ENCODE data around the gene C17orf113. TPM values are rescaled to one million over a fixed set of nuclear protein-coding genes. Genes with fewer than 3 reads are reported as not detected.
"Not testable (repeated sequence)": the region's sequence is repeated elsewhere in the genome, so short reads cannot be mapped to it uniquely, and the experiment has no call there.

The C17orf113 gene
- total RNA-seq, 2 experiments from 2014 or later, result 0.23 to 0.40 TPM

DNA sequence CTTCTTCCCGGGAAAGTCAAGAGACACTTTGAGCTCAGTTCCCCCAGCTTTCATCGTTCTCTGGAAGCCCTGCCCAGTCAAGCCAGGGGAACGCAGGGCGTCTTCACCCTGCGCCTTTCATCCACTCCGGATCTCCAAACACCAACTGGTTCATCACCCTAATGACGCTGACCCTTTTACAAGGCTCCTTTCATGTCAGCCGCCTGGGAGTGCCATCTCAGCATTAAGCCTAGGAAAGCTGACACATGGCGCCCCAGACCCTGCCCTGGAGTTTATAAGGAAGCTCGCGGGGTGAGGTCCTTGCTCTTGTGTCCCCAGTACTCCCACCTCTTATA, 32.6 kb downstream of the C17orf113 start:
- peaks cover 1% of the 10 kb centered on the region for H3K9me3 Mint-ChIP-seq
- peaks cover 47% of the 10 kb centered on the region for H3K4me1 Mint-ChIP-seq
- peak overlapping the region; percentile 91 for H3K27ac Mint-ChIP-seq
- peak; percentile 37 for DNase-seq
- H3K36me3 Mint-ChIP-seq, result peaks cover 28% of the 10 kb centered on the region
- H3K4me3 Mint-ChIP-seq, result peak overlapping the region; percentile 98
- no peaks in the 10 kb centered on the region for H3K27me3 Mint-ChIP-seq

DNA sequence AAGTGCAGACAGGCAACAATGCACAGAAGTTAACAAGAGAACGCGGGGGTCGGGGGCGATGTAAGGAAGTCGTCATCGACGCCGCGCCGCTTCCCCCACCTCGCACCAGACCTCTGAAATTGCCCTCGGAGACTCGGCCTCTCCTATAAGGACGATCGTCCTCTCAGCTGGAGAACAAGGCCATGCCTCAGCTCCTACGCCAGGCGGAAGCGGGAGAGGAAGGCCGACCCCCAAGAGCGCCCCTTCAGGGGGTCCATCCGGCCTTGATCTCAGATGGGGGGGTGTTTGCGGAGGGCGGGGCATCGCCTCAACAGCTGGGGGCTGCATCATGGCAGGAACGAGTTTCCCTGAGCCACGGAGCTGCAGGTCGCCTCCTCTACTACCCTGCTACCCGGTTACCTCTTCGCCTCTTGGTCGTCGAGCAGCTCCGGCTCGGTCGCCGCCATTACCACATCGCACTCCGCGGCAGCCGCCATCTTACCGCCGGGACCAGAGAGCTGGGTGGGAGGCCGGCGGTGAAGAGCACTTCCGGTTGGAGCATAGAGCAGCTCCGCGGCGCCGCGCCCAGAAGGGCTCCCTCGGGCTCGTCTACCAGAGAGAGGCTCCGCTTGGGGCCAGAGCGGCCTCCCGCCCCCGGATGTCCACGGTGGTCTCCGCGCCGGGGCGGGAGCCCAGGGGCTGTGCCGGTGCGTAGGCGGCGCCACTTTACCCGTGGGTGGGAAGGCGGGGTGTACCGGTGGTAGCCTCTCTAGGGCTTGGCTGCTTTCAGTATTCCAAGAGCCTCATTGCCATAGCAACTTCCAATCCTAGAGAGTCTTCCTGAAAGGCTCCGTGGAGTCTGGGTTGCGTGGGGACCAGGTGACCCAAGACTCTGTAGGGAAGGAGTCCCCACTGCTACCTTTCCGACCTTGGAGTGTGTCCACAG, 33.2 kb downstream of the C17orf113 start, which contains the start of gene DNAJC7:
Gene DNAJC7, minus strand, starts transcription at position 499 of the 925 bp plus-strand sequence. Its CDS starts 23 bp downstream, at position 476.
- Mint-ChIP-seq H3K9me3 (peaks cover 1% of the 10 kb centered on the region), H3K4me1 (peaks cover 52% of the 10 kb centered on the region), H3K27ac (peak within 1 kb of the TSS; percentile 91), H3K36me3 (peaks cover 27% of the 10 kb centered on the region), H3K4me3 (peak within 1 kb of the TSS; percentile 98), H3K27me3 (no peaks in the 10 kb centered on the region)
- DNase-seq, result peak; percentile 93

DNA sequence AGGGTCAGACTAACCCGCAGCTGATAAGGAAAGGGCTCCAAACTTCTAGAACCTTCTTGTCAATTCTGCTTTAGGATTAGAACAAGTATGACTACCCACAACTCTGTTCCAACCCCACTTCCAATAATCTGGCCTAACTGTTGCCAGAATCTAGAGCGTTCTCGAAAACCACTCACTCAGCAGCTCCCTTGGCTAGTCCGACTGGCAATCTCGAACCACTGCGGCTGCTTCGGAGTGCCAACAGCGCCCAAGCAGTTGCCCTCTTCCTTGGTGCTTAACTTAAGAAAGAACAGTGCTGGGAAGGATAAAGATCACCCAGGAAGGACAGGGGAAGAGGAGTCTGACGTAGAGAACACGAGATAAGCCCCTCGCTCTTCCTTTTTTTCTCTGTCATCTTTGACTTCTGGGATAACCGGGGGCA, 34.0 kb downstream of the C17orf113 start:
- no peak for DNase-seq
- Mint-ChIP-seq H3K4me1 (peaks cover 57% of the 10 kb centered on the region), H3K4me3 (peak overlapping the region; percentile 98), H3K27ac (peak overlapping the region; percentile 91), H3K9me3 (peaks cover 1% of the 10 kb centered on the region), H3K36me3 (peaks cover 29% of the 10 kb centered on the region), H3K27me3 (no peaks in the 10 kb centered on the region)

DNA sequence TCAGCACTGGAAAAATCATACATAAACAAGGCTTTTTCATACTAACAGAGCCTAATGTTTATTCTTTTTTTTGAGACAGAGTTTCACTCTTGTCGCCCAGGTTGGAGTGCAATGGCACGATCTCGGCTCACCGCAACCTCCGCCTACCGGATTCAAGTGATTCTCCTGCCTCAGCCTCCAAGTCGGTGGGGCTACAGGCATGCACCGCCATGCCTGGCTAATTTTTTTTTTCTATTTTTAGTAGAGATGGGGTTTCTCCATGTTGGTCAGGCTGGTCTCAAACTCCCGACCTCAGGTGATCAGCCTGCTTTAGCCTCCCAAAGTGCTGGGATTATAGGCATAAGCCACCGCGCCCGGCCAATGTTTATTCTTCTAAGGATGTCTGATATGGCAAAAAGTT, 36.7 kb downstream of the C17orf113 start:
- Mint-ChIP-seq H3K4me1 (peaks cover 62% of the 10 kb centered on the region), H3K36me3 (peaks cover 34% of the 10 kb centered on the region), H3K4me3 (peak overlapping the region; percentile 0)
- H3K27ac Mint-ChIP-seq, H3K27me3 Mint-ChIP-seq, DNase-seq, H3K9me3 Mint-ChIP-seq: not testable (repeated sequence)

DNA sequence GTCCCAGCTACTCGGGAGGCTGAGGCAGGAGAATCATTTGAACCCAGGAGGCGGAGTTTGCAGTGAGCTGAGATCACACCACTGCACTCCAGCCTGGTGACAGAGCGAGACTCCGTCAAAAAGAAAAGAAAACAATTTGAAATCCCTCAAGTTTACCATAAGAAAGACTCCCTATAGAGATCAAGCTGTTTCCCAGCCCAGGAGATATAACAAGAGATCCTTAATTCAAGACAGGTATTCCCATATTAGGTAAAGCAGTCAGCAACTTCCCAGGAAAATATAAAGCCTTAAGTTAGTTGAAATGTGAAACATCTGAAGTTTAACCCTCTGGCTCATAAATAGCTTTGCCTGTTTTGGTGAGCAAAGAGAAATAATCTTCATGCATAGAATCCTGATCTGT, 38.0 kb downstream of the C17orf113 start:
- not testable (repeated sequence) for H3K4me3 Mint-ChIP-seq, H3K27me3 Mint-ChIP-seq, H3K9me3 Mint-ChIP-seq, H3K27ac Mint-ChIP-seq, DNase-seq
- Mint-ChIP-seq H3K36me3 (peaks cover 34% of the 10 kb centered on the region), H3K4me1 (peaks cover 53% of the 10 kb centered on the region)

DNA sequence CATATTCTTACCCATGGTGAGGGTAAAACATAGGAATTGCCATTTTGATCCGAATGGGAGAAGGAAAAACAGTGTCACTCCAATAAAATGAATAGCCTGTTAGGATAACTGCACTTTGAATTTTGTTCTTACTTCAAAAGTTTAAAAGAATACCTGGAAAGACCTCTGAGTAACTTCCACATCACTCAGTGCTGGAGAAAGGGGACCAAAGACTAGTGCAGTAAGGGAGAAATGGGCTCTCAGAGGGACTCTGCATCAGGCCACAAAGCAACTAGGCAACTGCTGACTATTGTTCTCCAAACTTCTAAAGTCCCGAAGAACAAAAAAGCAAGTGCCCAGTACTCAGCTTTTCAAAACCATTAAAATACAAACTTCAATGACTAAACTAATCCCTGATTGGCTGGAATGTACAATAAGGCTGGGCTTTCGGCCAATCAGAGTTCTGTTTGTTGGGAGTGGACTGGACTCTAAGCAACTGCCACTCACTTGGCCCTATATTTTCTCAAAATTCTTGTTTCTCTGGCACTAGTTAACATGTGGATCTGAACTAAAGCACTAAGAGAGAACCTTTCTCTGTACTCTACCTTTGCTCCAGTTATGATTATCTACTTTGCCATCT, 39.4 kb downstream of the C17orf113 start:
- Mint-ChIP-seq H3K36me3 (peaks cover 24% of the 10 kb centered on the region), H3K27ac (no peak overlapping the region), H3K27me3 (no peaks in the 10 kb centered on the region), H3K4me3 (no peak overlapping the region), H3K4me1 (peaks cover 55% of the 10 kb centered on the region), H3K9me3 (no peaks in the 10 kb centered on the region)
- DNase-seq, result no peak

DNA sequence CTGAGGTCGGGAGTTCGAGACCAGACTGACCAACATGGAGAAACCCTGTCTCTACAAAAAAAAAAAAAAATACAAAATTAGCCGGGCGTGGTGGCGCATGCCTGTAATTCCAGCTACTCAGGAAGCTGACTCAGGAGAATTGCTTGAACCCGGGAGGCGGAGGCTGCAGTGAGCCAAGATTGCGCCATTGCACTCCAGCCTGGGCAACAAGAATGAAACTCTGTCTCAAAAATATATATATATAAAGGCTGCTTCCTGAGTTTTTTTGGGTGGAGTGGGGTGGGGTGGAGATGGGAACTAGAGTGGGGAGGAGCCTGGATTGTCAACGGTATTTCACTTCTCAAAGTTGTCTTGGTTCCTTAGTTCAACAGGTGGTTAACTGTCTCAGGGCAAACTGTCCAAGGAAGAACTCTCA, 40.1 kb downstream of the C17orf113 start:
- H3K9me3 Mint-ChIP-seq, H3K27me3 Mint-ChIP-seq, DNase-seq, H3K27ac Mint-ChIP-seq, H3K4me3 Mint-ChIP-seq: not testable (repeated sequence)
- H3K4me1 Mint-ChIP-seq, result peaks cover 50% of the 10 kb centered on the region
- H3K36me3 Mint-ChIP-seq, result peaks cover 17% of the 10 kb centered on the region

DNA sequence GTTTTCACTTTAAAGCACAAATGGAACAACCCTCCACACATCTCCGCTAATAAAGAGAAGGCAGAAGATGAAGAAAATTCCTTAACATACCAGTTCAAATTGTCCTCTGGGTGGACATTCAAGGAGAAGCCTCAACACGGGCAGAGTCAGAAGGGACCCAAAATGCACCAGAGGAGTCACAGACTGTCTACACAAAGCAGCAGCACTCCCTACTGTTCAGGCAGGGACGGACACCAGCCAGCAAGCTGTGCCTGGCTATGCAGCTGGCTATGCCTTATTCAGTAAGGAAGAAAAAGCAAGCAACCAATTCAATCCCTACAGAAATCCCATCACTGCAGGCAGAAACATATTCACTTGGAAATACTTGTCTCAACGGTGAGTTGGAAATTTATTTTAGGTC, 41.2 kb downstream of the C17orf113 start:
- Mint-ChIP-seq H3K36me3 (peaks cover 11% of the 10 kb centered on the region), H3K4me1 (peaks cover 54% of the 10 kb centered on the region), H3K27ac (no peak overlapping the region), H3K4me3 (no peak overlapping the region), H3K27me3 (no peaks in the 10 kb centered on the region), H3K9me3 (no peaks in the 10 kb centered on the region)
- no peak for DNase-seq

DNA sequence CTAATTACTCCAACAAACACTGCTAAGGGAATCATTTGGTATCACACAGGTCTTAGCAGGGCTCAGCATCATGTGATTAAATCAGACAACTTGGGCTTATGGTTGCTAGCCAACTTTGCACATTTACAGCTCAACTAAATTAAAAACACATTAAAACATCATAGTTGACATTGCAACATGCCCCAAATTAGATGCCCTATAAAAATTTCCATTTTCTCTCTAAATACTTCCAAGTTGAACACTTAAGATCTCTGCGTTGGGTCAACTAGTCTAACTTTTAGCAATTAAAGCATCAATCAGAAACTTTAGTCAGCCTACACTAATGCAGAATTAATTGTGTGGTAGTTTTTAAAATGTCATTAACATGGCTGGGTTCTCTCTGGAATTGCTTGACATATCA, 45.2 kb downstream of the C17orf113 start:
- Mint-ChIP-seq H3K4me1 (peaks cover 40% of the 10 kb centered on the region), H3K27ac (no peak overlapping the region), H3K36me3 (peaks cover 10% of the 10 kb centered on the region), H3K27me3 (no peaks in the 10 kb centered on the region), H3K9me3 (no peaks in the 10 kb centered on the region), H3K4me3 (no peak overlapping the region)
- DNase-seq, result no peak

DNA sequence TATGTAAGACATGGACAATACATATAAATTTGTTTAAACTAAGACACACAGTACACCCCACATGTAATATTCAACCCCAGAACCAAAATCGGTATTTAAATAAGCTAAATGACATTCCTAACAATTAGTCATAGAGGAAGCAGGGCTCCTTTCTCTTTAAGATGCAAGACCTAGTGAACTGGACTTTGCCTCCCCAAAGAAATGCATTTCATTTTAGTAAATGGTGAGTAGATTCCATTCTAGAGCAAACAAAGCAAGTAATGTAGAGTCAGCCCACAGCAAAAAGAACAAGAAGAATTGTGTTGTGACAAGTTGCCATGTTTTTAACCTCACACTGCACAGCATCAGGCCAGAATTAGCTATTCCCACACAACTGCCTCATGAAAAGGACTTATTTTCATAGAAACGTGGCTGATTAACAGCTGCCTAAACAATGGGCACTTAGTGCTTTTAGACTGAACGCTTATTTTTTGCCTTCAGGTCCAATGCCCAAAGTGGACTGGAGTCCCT, 47.6 kb downstream of the C17orf113 start:
- H3K4me1 Mint-ChIP-seq, result peaks cover 27% of the 10 kb centered on the region
- H3K36me3 Mint-ChIP-seq, result peaks cover 3% of the 10 kb centered on the region
- H3K9me3 Mint-ChIP-seq, result no peaks in the 10 kb centered on the region
- no peak for DNase-seq
- no peaks in the 10 kb centered on the region for H3K27me3 Mint-ChIP-seq
- no peak overlapping the region for H3K4me3 Mint-ChIP-seq
- H3K27ac Mint-ChIP-seq, result no peak overlapping the region

DNA sequence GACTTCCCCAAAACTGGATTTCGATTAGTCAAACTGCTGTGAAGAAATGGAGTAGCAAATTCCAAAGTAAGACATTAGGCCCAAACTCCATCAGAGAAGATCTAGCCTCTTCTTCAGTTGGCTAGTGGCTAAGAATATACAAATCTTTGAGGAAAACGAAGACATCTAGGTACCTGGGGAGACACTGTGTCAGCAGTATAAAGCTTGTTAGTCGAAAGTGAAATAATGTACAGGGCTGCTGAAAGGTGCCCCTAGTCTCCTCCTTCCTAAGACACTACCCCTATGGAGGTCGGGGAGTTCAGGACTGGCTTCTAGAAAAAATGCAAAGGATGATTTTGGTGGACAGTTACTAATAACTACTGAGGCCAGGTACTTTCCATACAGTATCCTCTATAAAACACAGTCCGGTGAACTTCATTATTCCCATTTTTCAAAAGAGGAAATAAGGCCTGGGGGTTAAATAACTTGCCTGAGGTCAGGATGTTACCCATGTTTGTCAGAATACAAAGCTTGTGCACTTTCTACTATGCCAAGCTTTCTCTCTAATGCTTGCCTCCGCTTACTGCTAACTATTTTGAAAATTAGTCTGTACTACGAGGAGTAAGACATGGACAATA, 48.1 kb downstream of the C17orf113 start:
- Mint-ChIP-seq H3K4me1 (peaks cover 27% of the 10 kb centered on the region), H3K36me3 (peaks cover 3% of the 10 kb centered on the region), H3K9me3 (no peaks in the 10 kb centered on the region), H3K4me3 (no peak overlapping the region), H3K27me3 (no peaks in the 10 kb centered on the region), H3K27ac (no peak overlapping the region)
- no peak for DNase-seq

DNA sequence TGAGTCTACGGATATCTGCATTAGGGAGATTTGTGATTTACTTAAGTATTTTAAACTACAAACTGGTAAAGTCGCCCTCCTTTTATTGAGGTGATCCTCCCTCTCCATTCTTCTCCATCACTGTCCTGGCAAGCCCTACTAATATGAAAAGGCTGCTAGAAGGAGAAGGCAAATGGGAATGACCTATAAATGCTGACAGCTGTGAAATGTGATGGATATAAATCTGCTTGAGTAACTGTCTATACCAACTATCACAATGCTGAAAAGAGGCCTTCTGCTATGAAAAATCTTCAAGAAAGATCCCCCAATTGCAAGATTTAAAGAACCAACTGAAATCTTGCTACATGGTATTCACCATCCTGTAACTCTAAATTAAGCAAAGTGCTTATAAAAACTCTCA, 48.7 kb downstream of the C17orf113 start:
- H3K4me3 Mint-ChIP-seq, result no peak overlapping the region
- H3K27me3 Mint-ChIP-seq, result no peaks in the 10 kb centered on the region
- DNase-seq, result no peak
- peaks cover 29% of the 10 kb centered on the region for H3K4me1 Mint-ChIP-seq
- H3K36me3 Mint-ChIP-seq, result peaks cover 3% of the 10 kb centered on the region
- H3K9me3 Mint-ChIP-seq, result no peaks in the 10 kb centered on the region
- H3K27ac Mint-ChIP-seq, result no peak overlapping the region

DNA sequence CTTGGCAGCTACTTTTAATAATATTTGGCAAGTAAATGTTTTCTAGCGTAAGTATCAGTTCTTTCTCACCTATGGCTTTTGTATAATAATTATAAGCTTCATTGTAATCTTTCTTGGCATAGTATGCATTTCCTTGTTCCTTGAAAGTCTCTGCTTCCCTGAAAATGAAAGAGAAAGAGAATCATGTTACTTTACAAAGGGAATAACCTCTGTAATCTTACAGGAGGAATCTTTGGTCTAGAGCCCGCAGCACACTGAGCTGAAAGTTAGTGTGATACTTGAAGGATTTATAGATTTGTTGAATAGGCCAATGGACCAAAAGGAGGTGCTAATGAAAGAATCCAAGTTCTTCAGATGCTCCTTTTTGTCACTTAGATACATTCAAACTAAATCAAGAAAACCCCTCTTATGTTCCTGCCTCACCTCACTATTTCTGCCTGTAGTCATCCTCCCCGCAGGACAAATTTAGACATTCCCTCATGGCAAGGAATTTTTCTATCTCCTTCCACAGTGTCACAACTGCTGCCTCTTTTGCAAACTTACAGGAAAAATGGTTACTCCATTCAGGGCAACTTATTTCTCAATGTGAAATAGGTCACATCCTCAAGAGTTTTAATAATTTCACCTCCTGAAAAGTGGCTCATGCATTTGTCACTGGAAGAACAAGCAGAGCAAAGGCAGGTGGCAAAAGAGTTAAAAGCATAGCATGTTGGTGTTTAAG, 49.8 kb downstream of the C17orf113 start:
- Mint-ChIP-seq H3K27ac (peak overlapping the region; percentile 54), H3K9me3 (no peaks in the 10 kb centered on the region), H3K4me1 (peaks cover 36% of the 10 kb centered on the region), H3K36me3 (peaks cover 9% of the 10 kb centered on the region), H3K27me3 (no peaks in the 10 kb centered on the region), H3K4me3 (no peak overlapping the region)
- DNase-seq, result no peak

DNA sequence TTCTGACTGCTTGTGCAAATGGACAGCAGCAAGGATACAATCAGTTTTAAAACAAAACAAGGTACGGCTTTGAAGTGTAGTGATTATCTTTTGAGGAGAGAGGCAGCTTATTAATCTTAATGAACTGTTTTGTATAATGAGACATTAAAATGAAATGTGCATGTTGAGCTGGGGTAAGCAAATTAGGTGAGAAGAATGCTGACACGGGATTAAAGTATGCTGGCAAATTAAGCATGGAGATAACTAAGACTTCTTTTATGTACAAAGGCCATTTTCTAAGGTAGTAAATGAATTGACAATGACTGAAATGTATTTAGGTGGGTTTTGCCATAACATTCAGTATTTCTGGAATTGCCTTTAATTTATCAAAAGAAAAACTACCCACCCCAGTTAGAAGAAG, 51.9 kb downstream of the C17orf113 start:
- no peak overlapping the region for H3K4me3 Mint-ChIP-seq
- no peak for DNase-seq
- peaks cover 26% of the 10 kb centered on the region for H3K4me1 Mint-ChIP-seq
- H3K9me3 Mint-ChIP-seq, result no peaks in the 10 kb centered on the region
- H3K27ac Mint-ChIP-seq, result no peak overlapping the region
- H3K36me3 Mint-ChIP-seq, result peaks cover 13% of the 10 kb centered on the region
- no peaks in the 10 kb centered on the region for H3K27me3 Mint-ChIP-seq

DNA sequence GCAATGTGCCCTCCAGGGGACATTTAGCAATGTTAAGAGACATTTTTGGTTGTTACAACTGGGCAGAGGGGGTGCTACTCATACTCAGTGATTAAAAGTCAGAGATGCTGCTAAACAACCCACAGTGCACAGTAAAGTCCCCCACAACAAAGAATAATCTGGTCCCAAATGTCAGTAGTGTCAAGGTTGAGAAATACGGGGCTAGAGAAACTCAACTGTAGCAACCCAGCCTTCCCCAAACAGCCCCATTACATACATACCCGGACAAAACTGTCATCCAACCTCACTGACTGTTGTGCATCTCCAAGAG, 53.6 kb downstream of the C17orf113 start:
- Mint-ChIP-seq H3K4me3 (no peak overlapping the region), H3K9me3 (no peaks in the 10 kb centered on the region), H3K27ac (no peak overlapping the region), H3K27me3 (no peaks in the 10 kb centered on the region), H3K36me3 (peaks cover 13% of the 10 kb centered on the region), H3K4me1 (peaks cover 22% of the 10 kb centered on the region)
- no peak for DNase-seq

Measured in activated naive CD8-positive, alpha-beta T cell treated with anti-CD3 and anti-CD28 coated beads for 36 hours (primary cell).